Trophoblast cell (in vitro differentiated cells and primary cell): Measurements from ENCODE around the gene ELF3.

Experiments
- DNase-seq, 2 donors: peaks; one replicate each; pipeline ENCODE4 v3.0.0-alpha.2; 2016
- H2AFZ ChIP-seq: 2 replicates; pipeline ENCODE4 v1.6.1; 2013; ENCODE audit warnings: low read length, moderate library complexity, mild to moderate bottlenecking; ENCODE audit not compliant: insufficient read depth, poor library complexity
- H2AK5ac ChIP-seq: 2 replicates; pipeline ENCODE4 v1.6.1; 2013; ENCODE audit warnings: mild to moderate bottlenecking, low read length
- H2BK120ac ChIP-seq: 2 replicates; pipeline ENCODE4 v1.6.1; 2013; ENCODE audit warnings: low read length, mild to moderate bottlenecking, moderate library complexity; ENCODE audit not compliant: insufficient read depth, poor library complexity
- H2BK12ac ChIP-seq: 2 replicates; pipeline ENCODE4 v1.6.1; 2013; ENCODE audit warnings: mild to moderate bottlenecking, low read length, moderate library complexity
- H2BK5ac ChIP-seq: 2 replicates; pipeline ENCODE4 v1.6.1; 2013; ENCODE audit warnings: low read length, low read depth, moderate library complexity, mild to moderate bottlenecking; ENCODE audit not compliant: poor library complexity
- H3K14ac ChIP-seq: 2 replicates; pipeline ENCODE4 v1.6.1; 2013; ENCODE audit warnings: mild to moderate bottlenecking, low read length
- H3K18ac ChIP-seq: 2 replicates; pipeline ENCODE4 v1.6.1; 2013; ENCODE audit warnings: mild to moderate bottlenecking, low read length
- H3K23ac ChIP-seq: 2 replicates; pipeline ENCODE4 v1.6.1; 2013; ENCODE audit warnings: low read length
- H3K27ac ChIP-seq: 2 replicates; pipeline ENCODE4 v1.5.1; 2013; ENCODE audit warnings: low read depth, mild to moderate bottlenecking, inconsistent platforms, low read length, moderate library complexity
- H3K27me3 ChIP-seq: 2 replicates; pipeline ENCODE4 v1.6.1; 2013; ENCODE audit warnings: inconsistent platforms, mild to moderate bottlenecking, low read length, moderate library complexity; ENCODE audit not compliant: insufficient read depth
- H3K36me3 ChIP-seq, 2 experiments: 1 replicate in 1 of 2; 2 replicates in 1 of 2; pipeline ENCODE4 v1.6.1; 2013; ENCODE audit warnings: low read length in 2 of 2, mild to moderate bottlenecking in 2 of 2, moderate library complexity in 1 of 2; ENCODE audit not compliant: insufficient read depth in 2 of 2, control insufficient read depth in 1 of 2
- H3K4ac ChIP-seq: 2 replicates; pipeline ENCODE4 v1.6.1; 2013; ENCODE audit warnings: low read depth, mild to moderate bottlenecking, low read length, moderate library complexity
- H3K4me1 ChIP-seq, 2 experiments: 1 replicate in 1 of 2; 2 replicates in 1 of 2; pipeline ENCODE4 v1.6.1; 2013; ENCODE audit warnings: low read length in 2 of 2, mild to moderate bottlenecking in 2 of 2, moderate library complexity in 1 of 2; ENCODE audit not compliant: insufficient read depth in 2 of 2, control insufficient read depth in 1 of 2
- H3K4me2 ChIP-seq: 2 replicates; pipeline ENCODE4 v1.6.1; 2013; ENCODE audit warnings: inconsistent platforms, mild to moderate bottlenecking, low read length, moderate library complexity
- H3K4me3 ChIP-seq: 2 replicates; pipeline ENCODE4 v1.5.1; 2013; ENCODE audit warnings: mild to moderate bottlenecking, low read depth, low read length, inconsistent platforms
- H3K79me1 ChIP-seq: one replicate; pipeline ENCODE4 v1.6.1; 2013; ENCODE audit warnings: low read length
- H3K79me2 ChIP-seq: 2 replicates; pipeline ENCODE4 v1.6.1; 2013; ENCODE audit warnings: low read length, mild to moderate bottlenecking; ENCODE audit not compliant: control insufficient read depth, insufficient read depth, poor library complexity
- H3K9ac ChIP-seq: 2 replicates; pipeline ENCODE4 v1.6.1; 2013; ENCODE audit warnings: mild to moderate bottlenecking, low read length
- H3K9me3 ChIP-seq: 2 replicates; pipeline ENCODE4 v1.6.1; 2013; ENCODE audit warnings: low read depth, mild to moderate bottlenecking, control low read depth, inconsistent platforms, low read length; ENCODE audit not compliant: insufficient read depth
- H4K12ac ChIP-seq: 2 replicates; pipeline ENCODE4 v1.6.1; 2013; ENCODE audit warnings: low read depth, mild to moderate bottlenecking, low read length, moderate library complexity
- H4K8ac ChIP-seq: 2 replicates; pipeline ENCODE4 v1.6.1; 2013; ENCODE audit warnings: low read depth, mild to moderate bottlenecking, low read length, moderate library complexity
- H4K91ac ChIP-seq: one replicate; pipeline ENCODE4 v1.6.1; 2013; ENCODE audit warnings: low read depth, mild to moderate bottlenecking, low read length, moderate library complexity
- WGBS: extraction: QIAGEN DNeasy Blood & Tissue Kit; methylation state at CpG from one replicate; pipeline ENCODE4 v1.1.7; 2013; ENCODE audit warnings: missing lambda C conversion rate; ENCODE audit not compliant: insufficient read length, insufficient coverage; ENCODE audit errors: extremely low coverage; 5-methylcytosine and 5-hydroxymethylcytosine counted together

The ELF3 gene

DNA sequence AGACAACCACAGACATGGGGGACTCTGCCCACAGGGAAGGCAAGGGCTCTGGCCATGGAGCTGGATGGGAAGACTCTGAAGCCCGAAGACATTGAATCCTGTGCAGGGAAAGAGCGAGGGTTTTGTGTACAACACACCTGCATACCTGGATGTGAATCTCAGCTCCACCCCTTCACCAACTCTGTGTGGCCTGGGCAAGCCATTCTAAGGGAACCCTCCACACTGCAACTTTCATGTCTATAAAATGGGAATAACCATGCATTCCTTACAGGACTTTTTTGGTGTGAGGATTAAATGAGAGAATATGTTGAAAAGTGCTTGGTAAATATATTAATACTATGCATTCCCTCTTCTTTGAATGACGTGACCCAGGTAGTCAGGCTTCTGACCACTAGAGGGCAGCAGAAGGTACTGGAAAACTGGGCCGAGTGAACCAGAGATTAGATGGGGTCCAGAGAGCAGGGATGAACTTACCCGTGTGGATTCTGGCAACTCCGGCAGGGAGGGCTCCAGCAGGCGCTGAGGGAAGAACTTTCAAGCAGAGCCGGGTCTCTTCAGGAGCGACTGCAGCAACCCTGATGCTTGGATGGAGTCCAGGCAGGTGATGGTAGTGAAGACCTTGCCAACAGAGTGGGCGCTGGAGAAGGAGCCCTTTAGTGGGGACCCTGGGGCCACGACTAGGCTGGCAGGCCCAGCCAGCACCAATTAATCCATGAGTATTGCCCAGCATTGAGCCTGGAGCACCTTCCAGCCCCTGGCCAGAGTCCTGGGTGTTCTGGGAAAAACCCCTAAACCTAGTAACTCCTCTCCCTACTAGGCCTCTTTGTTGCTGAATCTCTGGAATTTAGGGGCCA is 834 bp upstream of the ELF3 start:
- Histone ChIP-seq H3K79me1 (peaks cover 37% of the 10 kb centered on the region), H2AK5ac (peak overlapping the region; percentile 18), H3K27ac (peak overlapping the region; percentile 92), H3K4ac (peak overlapping the region; percentile 71), H3K4me2 (peak overlapping the region; percentile 53), H3K27me3 (no peaks in the 10 kb centered on the region), H3K23ac (no peak overlapping the region), H3K4me3 (no peak overlapping the region), H4K8ac (peak overlapping the region; percentile 64), H2BK12ac (peak overlapping the region; percentile 96), H2AFZ (peak overlapping the region; percentile 48), H2BK5ac (peak overlapping the region; percentile 63), H3K4me1 (peaks cover 36 to 51% of the 10 kb centered on the region in 2 experiments), H4K12ac (peak overlapping the region; percentile 19), H3K14ac (peak overlapping the region; percentile 69), H2BK120ac (peak overlapping the region; percentile 27), H3K36me3 (peaks cover 24 to 28% of the 10 kb centered on the region in 2 experiments), H3K18ac (peak overlapping the region; percentile 65), H4K91ac (peak overlapping the region; percentile 83), H3K79me2 (peaks cover 8% of the 10 kb centered on the region), H3K9ac (peak overlapping the region; percentile 3), H3K9me3 (no peaks in the 10 kb centered on the region)
- no CpG with 5 or more reads among the region's 11 CpGs for WGBS
- DNase-seq = peak; percentile 79 to 94

DNA sequence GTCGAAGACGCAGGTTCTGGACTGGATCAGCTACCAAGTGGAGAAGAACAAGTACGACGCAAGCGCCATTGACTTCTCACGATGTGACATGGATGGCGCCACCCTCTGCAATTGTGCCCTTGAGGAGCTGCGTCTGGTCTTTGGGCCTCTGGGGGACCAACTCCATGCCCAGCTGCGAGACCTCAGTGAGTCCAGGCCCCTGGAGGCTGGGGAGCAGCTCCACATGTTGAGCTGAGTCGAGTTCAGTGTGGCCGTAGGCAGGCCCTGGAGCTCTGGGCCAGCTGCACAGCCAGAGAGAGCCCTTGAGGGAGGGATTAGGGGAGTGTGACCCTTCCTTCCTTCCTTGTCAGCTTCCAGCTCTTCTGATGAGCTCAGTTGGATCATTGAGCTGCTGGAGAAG is 1.6 kb downstream of the ELF3 start:
- peaks cover 8% of the 10 kb centered on the region for H3K79me2 ChIP-seq
- H4K91ac ChIP-seq = no peak overlapping the region
- H3K4ac ChIP-seq = peak overlapping the region; percentile 71
- no peak for DNase-seq
- peaks cover 36% of the 10 kb centered on the region for H3K79me1 ChIP-seq
- H3K27me3 ChIP-seq = no peaks in the 10 kb centered on the region
- H2AK5ac ChIP-seq = no peak overlapping the region
- no CpG with 5 or more reads among the region's 11 CpGs for WGBS
- no peak overlapping the region for H4K8ac ChIP-seq
- peaks cover 31 to 37% of the 10 kb centered on the region in 2 experiments for H3K4me1 ChIP-seq
- peaks cover 27 to 28% of the 10 kb centered on the region in 2 experiments for H3K36me3 ChIP-seq
- H3K14ac ChIP-seq = no peak overlapping the region
- no peak overlapping the region for H3K4me2 ChIP-seq
- no peak overlapping the region for H2AFZ ChIP-seq
- H2BK12ac ChIP-seq = peak overlapping the region; percentile 2
- H3K4me3 ChIP-seq = no peak overlapping the region
- H2BK5ac ChIP-seq = no peak overlapping the region
- no peak overlapping the region for H3K23ac ChIP-seq
- no peak overlapping the region for H4K12ac ChIP-seq
- no peak overlapping the region for H2BK120ac ChIP-seq
- peak overlapping the region; percentile 4 for H3K18ac ChIP-seq
- no peak overlapping the region for H3K9ac ChIP-seq
- H3K9me3 ChIP-seq = peaks cover 2% of the 10 kb centered on the region
- H3K27ac ChIP-seq = no peak overlapping the region

DNA sequence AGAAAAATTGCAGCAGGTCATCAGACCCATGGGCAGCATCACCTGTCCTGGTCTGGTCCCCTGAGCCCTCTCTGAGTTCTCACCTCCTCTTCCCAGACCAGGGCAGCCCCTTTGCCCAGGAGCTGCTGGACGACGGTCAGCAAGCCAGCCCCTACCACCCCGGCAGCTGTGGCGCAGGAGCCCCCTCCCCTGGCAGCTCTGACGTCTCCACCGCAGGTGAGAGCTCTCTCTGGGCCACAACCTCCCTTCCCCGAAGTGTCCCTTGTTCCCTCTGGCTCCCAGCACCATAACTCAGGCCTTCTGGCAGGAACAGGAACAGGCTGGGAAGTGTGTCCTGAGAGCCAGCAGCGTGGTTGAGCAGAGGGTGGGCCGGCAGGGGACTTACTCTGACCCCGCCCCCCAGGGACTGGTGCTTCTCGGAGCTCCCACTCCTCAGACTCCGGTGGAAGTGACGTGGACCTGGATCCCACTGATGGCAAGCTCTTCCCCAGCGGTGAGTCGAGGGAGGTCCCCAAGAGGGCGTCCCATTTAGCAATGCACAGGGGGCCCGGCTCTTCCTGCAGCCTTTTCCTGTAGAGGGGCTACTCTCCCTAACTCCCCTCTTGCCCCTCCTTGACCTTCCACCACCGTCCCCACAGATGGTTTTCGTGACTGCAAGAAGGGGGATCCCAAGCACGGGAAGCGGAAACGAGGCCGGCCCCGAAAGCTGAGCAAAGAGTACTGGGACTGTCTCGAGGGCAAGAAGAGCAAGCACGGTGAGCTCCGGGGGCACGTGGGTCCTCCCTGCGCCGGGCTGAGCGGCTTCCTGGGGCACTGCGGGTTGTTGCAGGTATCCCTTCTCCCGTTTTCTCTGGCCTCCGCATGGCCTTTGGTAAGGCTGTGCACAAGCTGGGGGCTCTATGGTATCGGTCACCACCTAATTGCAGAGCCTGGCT is 2.4 kb downstream of the ELF3 start:
- Histone ChIP-seq H4K8ac (no peak overlapping the region), H2BK120ac (no peak overlapping the region), H2BK12ac (no peak overlapping the region), H2AFZ (no peak overlapping the region), H2AK5ac (no peak overlapping the region), H3K27ac (no peak overlapping the region), H3K9me3 (peaks cover 2% of the 10 kb centered on the region), H3K14ac (no peak overlapping the region), H3K9ac (no peak overlapping the region), H2BK5ac (no peak overlapping the region), H3K79me2 (peaks cover 4% of the 10 kb centered on the region), H3K36me3 (peaks cover 27 to 28% of the 10 kb centered on the region in 2 experiments), H3K18ac (no peak overlapping the region), H3K4me2 (no peak overlapping the region), H3K79me1 (peaks cover 29% of the 10 kb centered on the region), H3K4ac (no peak overlapping the region), H4K12ac (no peak overlapping the region), H3K4me3 (no peak overlapping the region), H3K23ac (no peak overlapping the region), H3K4me1 (peaks cover 28 to 31% of the 10 kb centered on the region in 2 experiments), H3K27me3 (no peaks in the 10 kb centered on the region), H4K91ac (no peak overlapping the region)
- WGBS = no CpG with 5 or more reads among the region's 35 CpGs
- DNase-seq = no peak

- Histone ChIP-seq H2AFZ (no peak overlapping the region), H3K27me3 (no peaks in the 10 kb centered on the region), H3K18ac (no peak overlapping the region), H3K79me2 (peaks cover 4% of the 10 kb centered on the region), H3K4me2 (no peak overlapping the region), H2BK12ac (no peak overlapping the region), H3K4me1 (peaks cover 34 to 35% of the 10 kb centered on the region in 2 experiments), H3K4me3 (no peak overlapping the region), H3K4ac (no peak overlapping the region), H2BK5ac (no peak overlapping the region), H3K36me3 (peaks cover 27 to 28% of the 10 kb centered on the region in 2 experiments), H3K27ac (no peak overlapping the region), H3K79me1 (peaks cover 30% of the 10 kb centered on the region), H4K8ac (no peak overlapping the region), H2AK5ac (peak overlapping the region; percentile 44), H2BK120ac (no peak overlapping the region), H4K12ac (no peak overlapping the region), H3K9me3 (peaks cover 2% of the 10 kb centered on the region), H4K91ac (no peak overlapping the region), H3K23ac (no peak overlapping the region), H3K14ac (no peak overlapping the region), H3K9ac (no peak overlapping the region)
- DNase-seq = no peak
- WGBS = no CpG with 5 or more reads among the region's 12 CpGs
Observed at GRCh38 chr1:202013603-202014002, 3.2 kb downstream of the ELF3 start.
